Prostate gland (tissue), 2 donors: ENCODE results near the gene IGF1R. TPM values are rescaled to one million over a fixed set of nuclear protein-coding genes. Genes with fewer than 3 reads are reported as not detected.

ENCODE experiments used
- DNase-seq: peaks from one replicate; pipeline ENCODE4 v3.0.0-alpha.2; 2019; ENCODE audit warnings: low spot score
- H3K27ac ChIP-seq, 2 donors: fragments of 200-600 bp; sonication (generic); 2 replicates each; pipeline ENCODE4 v1.5.1; 2017 to 2019
- H3K27me3 ChIP-seq: fragments of 200-600 bp; sonication (generic); replicated peaks from 2 replicates; pipeline ENCODE4 v1.5.1; 2019; ENCODE audit not compliant: insufficient read depth
- H3K36me3 ChIP-seq, 2 donors: fragments of 200-600 bp; sonication (generic); 1 replicate in 1 of 2; 2 replicates in 1 of 2; pipeline versions ENCODE4 v1.5.1 to v1.8.1; 2017 to 2019
- H3K4me1 ChIP-seq: fragments of 200-600 bp; sonication (generic); replicated peaks from 2 replicates; pipeline ENCODE4 v1.5.1; 2019
- H3K4me3 ChIP-seq, 2 donors: fragments of 200-600 bp; sonication (generic); 2 replicates each; pipeline ENCODE4 v1.5.1; 2017 to 2019
- H3K9me3 ChIP-seq: fragments of 200-600 bp; sonication (generic); 2 replicates; pipeline ENCODE4 v1.5.1; 2017
- CTCF ChIP-seq, 4 experiments: fragments of 200-600 bp in 2 of 4; fragments of 450-650 bp in 2 of 4; sonication (generic) in 2 of 4; IDR thresholded peaks; 1 replicate in 3 of 4; 2 replicates in 1 of 4; pipeline ENCODE4 v1.5.1; 2016 to 2019; ENCODE audit warnings: antibody characterized with exemption in 4 of 4, mild to moderate bottlenecking in 2 of 4, moderate library complexity in 2 of 4
- POLR2A ChIP-seq: fragments of 450-650 bp; IDR thresholded peaks from one replicate; pipeline ENCODE4 v1.6.1; 2016; ENCODE audit warnings: antibody characterized with exemption, mild to moderate bottlenecking
- POLR2AphosphoS5 ChIP-seq: sonication (generic); formaldehyde crosslinking; IDR thresholded peaks from one replicate; pipeline ENCODE4 v1.6.1; 2017; ENCODE audit warnings: antibody characterized with exemption
- WGBS: methylation state at CpG from one replicate; pipeline ENCODE4 v1.1.5; 2018; 5-methylcytosine and 5-hydroxymethylcytosine counted together
- intact Hi-C: fragments of 100-400 bp; cut with DNase I; formaldehyde crosslinking; loops from one replicate; pipeline ENCODE4 v1.14.2; 2022
- total RNA-seq, 2 donors: library from RNA; depleted of rRNA; stranded (reverse); fragments of >200 nt; gene quantifications; one replicate each; pipeline ENCODE4 v1.1.0, GENCODE V29; 2016

The IGF1R gene
- total RNA-seq, 2 donors from 2014 or later: 190 to 216 TPM

GRCh38 chr15:98938105-98938417 is 289.7 kb downstream of the IGF1R start:
- Histone ChIP-seq H3K4me3 (no peak overlapping the region), H3K9me3 (no peaks in the 10 kb centered on the region), H3K36me3 (no peaks in the 10 kb centered on the region), H3K27ac (no peak overlapping the region), H3K27me3 (no peaks in the 10 kb centered on the region), H3K4me1 (peaks cover 7% of the 10 kb centered on the region)
- no peak for DNase-seq
- 91% methylated on average over 4 of the region's 4 CpGs for WGBS
- intact Hi-C loops: no loop called here
- TF ChIP-seq POLR2AphosphoS5 (no peak), POLR2A (no peak), CTCF (IDR thresholded peaks at IDR 0.05) (no peak)

DNA sequence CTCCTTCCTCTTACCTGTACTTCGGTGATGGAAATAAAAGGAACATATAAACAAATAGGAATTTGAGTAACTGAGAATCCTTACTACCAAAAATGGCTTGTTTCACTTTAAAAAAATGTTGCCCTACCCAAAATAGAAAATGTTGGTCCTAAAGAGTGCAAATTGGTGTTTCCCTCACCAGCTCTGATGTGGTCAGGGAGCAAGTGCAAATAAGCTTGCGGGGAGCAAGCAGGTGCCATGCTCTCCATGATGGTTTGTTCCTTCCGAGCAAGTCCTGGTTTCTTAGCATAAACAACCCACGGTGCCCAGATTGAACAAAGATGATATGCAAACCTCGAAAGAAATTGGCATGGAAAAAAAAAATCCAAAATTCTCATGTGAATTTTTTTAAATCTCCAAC is 290.5 kb downstream of the IGF1R start:
- WGBS: 87% methylated on average over 5 of the region's 5 CpGs
- DNase-seq: no peak
- H3K4me1 ChIP-seq: peaks cover 11% of the 10 kb centered on the region
- no peak for TF ChIP-seq POLR2AphosphoS5
- TF ChIP-seq CTCF (IDR thresholded peaks at IDR 0.05): no peak
- no peak for TF ChIP-seq POLR2A
- no peak overlapping the region for H3K27ac ChIP-seq
- H3K27me3 ChIP-seq: no peaks in the 10 kb centered on the region
- no peaks in the 10 kb centered on the region for H3K36me3 ChIP-seq
- intact Hi-C loops: no loop called here
- H3K9me3 ChIP-seq: no peaks in the 10 kb centered on the region
- H3K4me3 ChIP-seq: no peak overlapping the region

DNA sequence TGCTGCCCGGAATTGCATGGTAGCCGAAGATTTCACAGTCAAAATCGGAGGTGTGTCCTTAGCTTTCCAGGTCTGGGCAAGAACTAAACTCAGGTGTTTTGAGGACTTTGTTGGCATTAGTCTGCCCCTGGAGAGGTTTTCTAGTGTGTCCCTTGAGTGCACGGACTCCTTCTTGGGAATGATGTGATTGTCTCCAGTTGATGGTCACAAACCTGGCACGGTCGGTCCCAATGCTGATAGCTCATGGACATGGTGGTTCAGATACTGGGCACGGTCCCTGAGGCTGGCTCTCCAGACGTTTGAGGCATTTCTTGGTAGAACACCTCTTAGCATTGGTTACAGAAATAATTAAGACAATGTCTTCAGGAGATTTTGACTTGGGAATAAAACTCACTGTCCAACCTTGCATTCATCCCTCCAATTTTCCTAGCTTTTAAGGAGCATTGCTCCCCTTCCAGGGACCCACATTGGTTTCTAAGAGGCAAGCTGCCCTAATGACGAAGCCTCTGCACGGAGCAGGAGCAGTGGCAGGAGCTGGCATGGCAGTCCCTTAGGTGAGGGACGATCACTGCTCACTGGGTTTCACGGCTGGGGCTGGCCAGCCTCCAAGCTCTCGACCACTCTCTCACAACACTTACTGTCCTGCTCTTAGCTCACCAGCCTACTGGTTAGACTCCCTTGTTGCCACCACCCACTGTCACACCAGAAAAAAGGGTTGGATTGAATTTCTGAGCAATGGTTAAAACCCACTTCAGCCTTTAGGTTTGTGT is 291.2 kb downstream of the IGF1R start:
- no peaks in the 10 kb centered on the region for H3K36me3 ChIP-seq
- intact Hi-C loops: no loop called here
- no peak for DNase-seq

DNA sequence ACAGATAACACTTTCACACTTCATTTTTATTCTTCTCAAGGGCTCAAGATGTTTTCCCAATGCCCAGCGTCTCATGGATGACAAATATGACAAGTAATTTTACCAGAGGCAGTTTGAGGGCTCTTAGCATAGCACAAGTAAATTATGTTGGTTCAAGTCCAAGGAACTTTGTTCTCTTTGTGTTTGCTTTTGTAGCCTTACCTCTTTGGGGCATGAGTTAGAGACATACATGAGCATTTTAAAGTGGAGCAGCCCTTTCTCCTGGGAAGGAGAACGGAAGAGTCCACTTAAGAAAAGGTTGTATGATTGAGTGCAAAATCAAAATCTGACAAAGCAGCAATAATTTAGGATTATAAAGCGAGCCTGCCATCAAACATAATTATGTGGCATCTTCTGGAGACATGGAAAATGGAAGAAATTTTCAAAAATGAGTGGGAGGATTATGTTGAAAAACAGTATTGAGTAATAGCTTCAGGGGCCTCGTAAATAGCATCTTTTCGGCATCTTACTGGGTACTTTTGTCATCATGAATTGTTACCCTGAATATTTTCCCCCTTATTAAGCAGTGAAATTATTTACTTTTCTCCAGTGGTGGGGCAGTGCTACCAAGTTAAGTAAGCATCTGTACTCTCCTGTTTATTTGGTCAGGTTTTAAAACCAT is 293.4 kb downstream of the IGF1R start:
- intact Hi-C loops: no loop called here

More for the DNA sequence above, 291.2 kb downstream of the IGF1R start:
- 76% methylated on average over 13 of the region's 13 CpGs for WGBS
- Histone ChIP-seq H3K27me3 (no peaks in the 10 kb centered on the region), H3K27ac (no peak overlapping the region), H3K9me3 (no peaks in the 10 kb centered on the region), H3K4me1 (peaks cover 15% of the 10 kb centered on the region), H3K4me3 (no peak overlapping the region)
- TF ChIP-seq POLR2AphosphoS5: no peak

DNA sequence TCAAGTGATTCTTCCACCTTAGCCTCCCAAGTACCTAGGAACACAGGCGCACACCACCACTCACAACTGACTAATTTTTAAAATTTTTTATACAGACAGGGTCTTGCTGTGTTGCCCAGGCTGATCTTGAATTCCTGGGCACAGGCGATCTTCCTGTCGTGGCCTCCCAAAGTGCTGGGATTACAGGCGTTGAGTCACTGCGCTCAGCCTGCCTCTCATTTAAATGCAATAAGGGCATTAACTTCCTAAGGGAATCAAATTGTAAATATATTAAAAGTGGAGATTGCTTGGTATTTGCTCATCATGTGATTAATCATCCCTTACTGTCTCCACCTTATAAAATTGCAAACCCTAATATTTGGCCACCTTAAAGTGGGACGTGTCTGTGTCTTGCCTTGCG is 294.1 kb downstream of the IGF1R start:
- 88% methylated on average over 7 of the region's 7 CpGs for WGBS
- no peak for DNase-seq
- Histone ChIP-seq H3K27ac (peak overlapping the region; percentile 20 to 64), H3K27me3 (no peaks in the 10 kb centered on the region), H3K4me1 (peaks cover 15% of the 10 kb centered on the region), H3K4me3 (no peak overlapping the region), H3K9me3 (no peaks in the 10 kb centered on the region), H3K36me3 (no peaks in the 10 kb centered on the region)
- intact Hi-C loops: no loop called here
- TF ChIP-seq CTCF (IDR thresholded peaks at IDR 0.05): no peak
- no peak for TF ChIP-seq POLR2AphosphoS5
- TF ChIP-seq POLR2A: no peak

More for the DNA sequence above, 293.4 kb downstream of the IGF1R start:
- no peak for TF ChIP-seq CTCF (IDR thresholded peaks at IDR 0.05)
- no peak for TF ChIP-seq POLR2AphosphoS5
- no peak for TF ChIP-seq POLR2A
- Histone ChIP-seq H3K9me3 (no peaks in the 10 kb centered on the region), H3K27ac (peak overlapping the region; percentile 20 to 24), H3K4me1 (peaks cover 15% of the 10 kb centered on the region), H3K36me3 (no peaks in the 10 kb centered on the region), H3K27me3 (no peaks in the 10 kb centered on the region), H3K4me3 (no peak overlapping the region)
- WGBS: 34% methylated on average over 5 of the region's 5 CpGs
- no peak for DNase-seq
